Spleen (tissue), 7 donors: ENCODE results near the gene EFHD2.

Experiments used
- CTCF ChIP-seq, 11 experiments: fragments of 200-600 bp in 7 of 11; fragments of 450-650 bp in 4 of 11; sonication (generic) in 4 of 11; IDR thresholded peaks in 8 of 11; conservative IDR thresholded peaks in 3 of 11; 1 replicate in 7 of 11; 2 replicates in 4 of 11; pipeline versions ENCODE4 v1.4.0 to v1.8.0; 2016 to 2021; ENCODE audit warnings: antibody characterized with exemption in 11 of 11, inconsistent platforms in 4 of 11, mild to moderate bottlenecking in 1 of 11
- POLR2A ChIP-seq, 3 donors: fragments of 450-650 bp; IDR thresholded peaks; one replicate each; pipeline ENCODE4 v1.5.1; 2017; ENCODE audit warnings: antibody characterized with exemption in 3 of 3, mild to moderate bottlenecking in 1 of 3
- donor health status: DM: no; HTN: no; CAD: no; lungs with moderate emphysema.
- donor health status: DM: no; HTN: no; CAD: no.
- donor health status: DM: no; HTN: no; CAD: no.

DNA sequence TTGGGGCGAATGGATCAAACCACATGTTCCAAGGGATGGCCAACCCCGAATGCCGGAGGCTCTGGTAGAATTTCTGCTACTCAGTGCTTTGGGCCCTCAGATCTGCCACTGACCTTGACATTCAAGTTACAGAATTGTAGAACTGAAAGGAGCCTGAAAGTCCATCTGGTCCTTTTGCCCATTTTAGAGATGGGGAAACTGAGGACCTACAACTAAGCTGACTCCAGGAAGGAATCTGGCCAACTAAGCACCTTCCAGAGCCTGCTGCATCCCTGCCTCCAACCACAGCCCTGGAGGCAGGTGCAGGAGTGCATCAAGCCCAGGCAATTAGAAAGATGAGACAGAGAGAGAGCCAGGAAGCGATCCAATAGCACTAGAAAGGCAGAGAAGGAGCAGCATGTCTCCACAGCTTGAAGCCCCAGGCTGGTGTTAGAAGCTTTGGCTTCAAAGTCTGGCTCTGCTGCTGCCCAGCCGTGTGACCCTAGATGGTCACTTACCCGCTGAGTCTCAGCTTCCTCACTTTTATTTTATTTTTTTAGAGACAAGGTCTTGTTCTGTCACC lies 27.3 kb downstream of the EFHD2 start:
- TF ChIP-seq CTCF (IDR thresholded peaks at IDR 0.05 in 8 of 11, conservative IDR thresholded peaks at IDR 0.05 in 3 of 11), result no peak
- no peak for TF ChIP-seq POLR2A (IDR thresholded peaks at IDR 0.05)
